ENCODE measurements around the gene EBLN2.

- TF ChIP-seq, protein P1, sequence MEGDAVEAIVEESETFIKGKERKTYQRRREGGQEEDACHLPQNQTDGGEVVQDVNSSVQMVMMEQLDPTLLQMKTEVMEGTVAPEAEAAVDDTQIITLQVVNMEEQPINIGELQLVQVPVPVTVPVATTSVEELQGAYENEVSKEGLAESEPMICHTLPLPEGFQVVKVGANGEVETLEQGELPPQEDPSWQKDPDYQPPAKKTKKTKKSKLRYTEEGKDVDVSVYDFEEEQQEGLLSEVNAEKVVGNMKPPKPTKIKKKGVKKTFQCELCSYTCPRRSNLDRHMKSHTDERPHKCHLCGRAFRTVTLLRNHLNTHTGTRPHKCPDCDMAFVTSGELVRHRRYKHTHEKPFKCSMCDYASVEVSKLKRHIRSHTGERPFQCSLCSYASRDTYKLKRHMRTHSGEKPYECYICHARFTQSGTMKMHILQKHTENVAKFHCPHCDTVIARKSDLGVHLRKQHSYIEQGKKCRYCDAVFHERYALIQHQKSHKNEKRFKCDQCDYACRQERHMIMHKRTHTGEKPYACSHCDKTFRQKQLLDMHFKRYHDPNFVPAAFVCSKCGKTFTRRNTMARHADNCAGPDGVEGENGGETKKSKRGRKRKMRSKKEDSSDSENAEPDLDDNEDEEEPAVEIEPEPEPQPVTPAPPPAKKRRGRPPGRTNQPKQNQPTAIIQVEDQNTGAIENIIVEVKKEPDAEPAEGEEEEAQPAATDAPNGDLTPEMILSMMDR (IDR thresholded peaks at IDR 0.05; ENCODE audit: extremely low read depth in 1 of 2, insufficient read depth in 1 of 2, low read depth in 1 of 2, low read length in 2 of 2): no peak
- TF ChIP-seq MAX (IDR thresholded peaks at IDR 0.05; ENCODE audit: insufficient read depth, insufficient read length): no peak
Measured at GRCh38 chr3:73045391-73045790, 16.1 kb upstream of the EBLN2 start.
